Renal cortex interstitium (tissue), 15 donors: Measurements from ENCODE around the gene MVD. TPM values are rescaled to one million over a fixed set of nuclear protein-coding genes. Genes with fewer than 3 reads are reported as not detected.

Source experiments
- DNase-seq, 11 donors: peaks; one replicate each; pipeline ENCODE4 v3.0.0-alpha.2; 2013; ENCODE audit warnings: low read depth in 9 of 11, low spot score in 4 of 11; ENCODE audit errors: extremely low read depth in 1 of 11
- long read RNA-seq, 16 experiments: transcript quantifications; one replicate each; lab custom pipeline, GENCODE V29; 2026
- polyA plus RNA-seq, 3 donors: library from polyadenylated mRNA; unstranded; fragments of 120-200 nt; gene quantifications; one replicate each; pipeline ENCODE4 v1.2.1, GENCODE V29; 2013; ENCODE audit not compliant: insufficient read length in 3 of 3

The MVD gene, protein sequence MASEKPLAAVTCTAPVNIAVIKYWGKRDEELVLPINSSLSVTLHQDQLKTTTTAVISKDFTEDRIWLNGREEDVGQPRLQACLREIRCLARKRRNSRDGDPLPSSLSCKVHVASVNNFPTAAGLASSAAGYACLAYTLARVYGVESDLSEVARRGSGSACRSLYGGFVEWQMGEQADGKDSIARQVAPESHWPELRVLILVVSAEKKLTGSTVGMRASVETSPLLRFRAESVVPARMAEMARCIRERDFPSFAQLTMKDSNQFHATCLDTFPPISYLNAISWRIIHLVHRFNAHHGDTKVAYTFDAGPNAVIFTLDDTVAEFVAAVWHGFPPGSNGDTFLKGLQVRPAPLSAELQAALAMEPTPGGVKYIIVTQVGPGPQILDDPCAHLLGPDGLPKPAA
- 10 to 100 TPM; 27.9 to 43.7 (median 39.8) TPM for polyA plus RNA-seq
- long read RNA-seq, donor 1, transcript MVD-201 (10 exons, 1,823 nt): major isoform, 5 of 6 reads
- long read RNA-seq, donor 1, partial matches to known transcripts: 0 of 6 reads
- long read RNA-seq, donor 1, other reads (novel, unspliced or antisense): 0 of 6 reads
- long read RNA-seq, donor 2, transcript MVD-201 (10 exons, 1,823 nt): major isoform, 7 of 18 reads
- long read RNA-seq, donor 2, partial matches to known transcripts: 6 of 18 reads
- long read RNA-seq, donor 2, other reads (novel, unspliced or antisense): 0 of 18 reads
- long read RNA-seq, donor 3, transcript MVD-201 (10 exons, 1,823 nt): major isoform, 7 of 16 reads
- long read RNA-seq, donor 3, partial matches to known transcripts: 6 of 16 reads
- long read RNA-seq, donor 3, other reads (novel, unspliced or antisense): 0 of 16 reads
- long read RNA-seq, donor 4, transcript MVD-201 (10 exons, 1,823 nt): major isoform, 6 of 7 reads
- long read RNA-seq, donor 4, partial matches to known transcripts: 0 of 7 reads
- long read RNA-seq, donor 4, other reads (novel, unspliced or antisense): 0 of 7 reads
- long read RNA-seq, donor 5: 0 reads
- long read RNA-seq, donor 6, transcript MVD-201 (10 exons, 1,823 nt): major isoform, 5 of 9 reads
- long read RNA-seq, donor 6, partial matches to known transcripts: 0 of 9 reads
- long read RNA-seq, donor 6, other reads (novel, unspliced or antisense): 0 of 9 reads
- long read RNA-seq, donor 7, transcript MVD-201 (10 exons, 1,823 nt): major isoform, 9 of 11 reads
- long read RNA-seq, donor 7, partial matches to known transcripts: 0 of 11 reads
- long read RNA-seq, donor 7, other reads (novel, unspliced or antisense): 0 of 11 reads
- long read RNA-seq, donor 8: 0 reads
- long read RNA-seq, donor 9, transcript MVD-201 (10 exons, 1,823 nt): major isoform, 7 of 10 reads
- long read RNA-seq, donor 9, partial matches to known transcripts: 0 of 10 reads
- long read RNA-seq, donor 9, other reads (novel, unspliced or antisense): 0 of 10 reads
- long read RNA-seq, donor 10, transcript MVD-201 (10 exons, 1,823 nt): major isoform, 6 of 12 reads
- long read RNA-seq, donor 10, partial matches to known transcripts: 0 of 12 reads
- long read RNA-seq, donor 10, other reads (novel, unspliced or antisense): 0 of 12 reads
- long read RNA-seq, donor 11, partial matches to known transcripts: 0 of 8 reads
- long read RNA-seq, donor 11, other reads (novel, unspliced or antisense): 0 of 8 reads
- long read RNA-seq, donor 12, partial matches to known transcripts: 0 of 5 reads
- long read RNA-seq, donor 12, other reads (novel, unspliced or antisense): 0 of 5 reads
- long read RNA-seq, donor 13: 0 reads
- long read RNA-seq, donor 14, transcript MVD-201 (10 exons, 1,823 nt): major isoform, 8 of 9 reads
- long read RNA-seq, donor 14, partial matches to known transcripts: 0 of 9 reads
- long read RNA-seq, donor 14, other reads (novel, unspliced or antisense): 0 of 9 reads
- long read RNA-seq, donor 15, partial matches to known transcripts: 0 of 4 reads
- long read RNA-seq, donor 15, other reads (novel, unspliced or antisense): 0 of 4 reads
- long read RNA-seq, donor 16, transcript MVD-201 (10 exons, 1,823 nt): major isoform, 21 of 41 reads
- long read RNA-seq, donor 16, partial matches to known transcripts: 13 of 41 reads
- long read RNA-seq, donor 16, other reads (novel, unspliced or antisense): 0 of 41 reads

DNA sequence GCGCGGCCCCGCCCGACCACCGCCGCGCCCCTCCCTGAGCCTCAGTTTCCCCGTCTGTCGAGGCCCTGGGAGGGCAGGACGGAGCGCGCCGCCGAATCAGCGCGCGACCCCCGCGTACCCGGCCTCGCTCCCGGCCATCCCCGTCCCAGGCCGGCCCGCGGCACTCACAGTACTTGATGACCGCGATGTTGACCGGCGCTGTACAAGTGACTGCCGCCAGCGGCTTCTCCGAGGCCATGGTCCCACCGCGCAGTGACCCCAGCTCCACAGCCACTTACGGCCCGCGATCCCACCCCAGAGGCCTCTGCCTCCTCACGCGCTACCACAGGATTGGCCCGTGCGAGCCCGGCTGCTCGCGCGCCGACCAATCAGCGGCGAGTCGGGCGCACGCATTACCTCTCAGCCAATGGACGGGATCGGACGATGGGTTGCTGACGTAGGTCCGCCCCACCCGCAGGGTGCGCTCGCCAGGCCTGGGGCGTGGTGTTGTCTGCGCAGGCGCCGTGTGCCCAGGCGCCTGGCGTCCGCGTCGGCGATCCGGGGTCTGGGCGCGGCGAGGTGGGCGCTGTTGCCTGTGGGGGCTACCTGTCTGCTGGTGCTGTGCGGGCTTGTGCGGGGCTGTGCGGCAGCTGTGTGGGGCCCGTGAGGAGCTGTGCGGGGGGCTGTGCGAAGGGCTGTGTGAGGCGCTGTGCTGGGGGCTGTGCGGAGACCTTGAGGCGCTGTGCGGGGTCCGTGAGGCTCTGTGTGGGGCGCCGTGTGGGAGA is at the start of gene MVD:
MVD (minus strand) TSS at position 249 of the 764 bp plus-strand sequence; CDS start at position 238, 11 bp downstream.
- peak; percentile 90 to 97 (median 96) for DNase-seq

DNA sequence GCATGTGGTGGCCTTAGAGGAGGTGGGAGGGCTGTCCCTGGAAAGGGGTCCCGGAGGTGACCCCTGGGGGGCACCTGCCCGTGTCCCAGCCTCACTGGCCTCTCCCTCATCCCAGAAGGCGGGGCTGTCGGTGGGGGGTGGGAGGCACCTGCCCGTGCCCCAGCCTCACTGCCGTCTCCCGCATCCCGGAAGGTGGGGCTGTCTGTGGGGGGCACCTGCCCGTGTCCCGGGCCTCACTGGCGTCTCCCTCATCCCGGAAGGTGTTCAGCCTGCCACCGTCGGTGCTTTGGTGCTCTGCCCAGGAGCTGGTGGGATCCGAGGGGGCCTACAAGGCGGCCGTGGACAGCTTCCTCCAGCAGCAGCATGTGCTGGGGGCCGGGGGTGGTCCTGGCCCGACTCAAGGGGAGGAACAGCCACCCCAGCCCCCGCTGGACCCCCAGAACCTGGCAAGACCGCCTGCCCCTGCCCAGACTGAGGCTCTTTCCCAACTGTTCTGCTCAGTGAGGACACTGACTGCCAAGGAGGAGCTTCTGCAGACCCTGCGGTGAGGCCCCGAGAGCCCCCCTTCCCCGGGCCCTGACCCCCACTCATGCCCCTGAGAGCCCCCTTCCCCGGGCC is 49.6 kb upstream of the MVD start:
- no peak for DNase-seq

GRCh38 chr16:88711750-88712340 is 49.0 kb upstream of the MVD start:
- DNase-seq: no peak

DNA sequence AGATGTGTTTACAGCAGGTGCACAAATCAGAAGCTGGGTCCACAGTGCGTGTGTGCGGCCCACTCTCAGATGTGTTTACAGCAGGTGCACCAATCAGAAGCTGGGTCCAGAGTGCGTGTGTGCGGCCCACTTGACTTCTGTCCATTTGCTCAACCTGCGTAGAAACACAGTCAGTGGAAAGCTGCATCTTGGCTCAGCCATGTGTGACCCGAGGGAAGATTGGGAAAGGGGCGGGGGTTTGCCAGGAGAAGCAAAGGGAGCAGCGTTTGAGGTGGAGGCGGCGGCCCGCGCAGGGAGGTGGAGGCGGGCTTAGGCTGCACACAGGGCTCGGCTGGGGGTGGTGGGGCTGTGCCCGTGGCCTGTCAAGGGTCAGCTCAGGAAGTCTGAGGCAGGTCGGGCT is 47.7 kb upstream of the MVD start:
- no peak for DNase-seq

DNA sequence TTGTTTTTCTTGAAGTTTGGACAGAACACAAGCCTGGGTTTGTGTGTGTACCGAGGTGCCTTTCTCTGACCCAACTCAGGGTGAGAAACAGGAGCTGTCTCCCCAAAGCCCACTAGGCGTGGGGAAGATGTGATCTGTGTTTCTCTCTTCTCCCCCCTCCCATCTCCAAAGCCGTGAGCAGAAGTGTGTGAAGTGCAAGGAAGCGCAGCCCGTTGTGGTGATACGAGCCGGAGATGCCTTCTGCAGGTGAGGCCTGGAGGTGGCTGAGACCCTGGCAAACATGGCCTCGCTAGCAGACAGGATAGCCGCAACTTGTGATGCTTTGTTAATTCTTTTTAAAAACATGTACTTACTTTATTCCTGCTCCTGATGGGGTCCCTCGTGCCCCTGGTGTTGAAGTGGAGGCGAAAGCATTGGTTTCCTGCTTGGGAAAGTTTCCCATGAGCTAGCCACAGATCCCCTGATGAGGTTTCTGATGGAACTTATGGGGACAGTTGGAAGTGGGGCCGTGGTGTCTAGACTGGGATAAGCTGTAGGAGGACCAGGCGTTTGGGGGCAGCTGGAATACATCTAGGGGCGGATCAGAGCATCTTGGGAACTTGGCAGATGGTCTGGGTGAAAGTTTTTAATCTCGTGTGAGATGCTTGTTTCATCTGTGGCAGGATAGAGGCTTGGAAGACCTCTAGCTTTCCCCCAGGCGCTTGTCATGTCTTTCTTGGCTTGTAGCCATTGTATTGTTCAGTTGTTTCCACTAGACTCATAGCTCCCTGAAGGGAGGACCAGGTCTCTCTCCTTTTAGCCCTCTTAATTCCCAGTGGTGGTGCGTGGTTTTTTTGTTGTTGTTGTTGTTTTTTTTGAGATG is 44.3 kb upstream of the MVD start:
- DNase-seq: no peak

DNA sequence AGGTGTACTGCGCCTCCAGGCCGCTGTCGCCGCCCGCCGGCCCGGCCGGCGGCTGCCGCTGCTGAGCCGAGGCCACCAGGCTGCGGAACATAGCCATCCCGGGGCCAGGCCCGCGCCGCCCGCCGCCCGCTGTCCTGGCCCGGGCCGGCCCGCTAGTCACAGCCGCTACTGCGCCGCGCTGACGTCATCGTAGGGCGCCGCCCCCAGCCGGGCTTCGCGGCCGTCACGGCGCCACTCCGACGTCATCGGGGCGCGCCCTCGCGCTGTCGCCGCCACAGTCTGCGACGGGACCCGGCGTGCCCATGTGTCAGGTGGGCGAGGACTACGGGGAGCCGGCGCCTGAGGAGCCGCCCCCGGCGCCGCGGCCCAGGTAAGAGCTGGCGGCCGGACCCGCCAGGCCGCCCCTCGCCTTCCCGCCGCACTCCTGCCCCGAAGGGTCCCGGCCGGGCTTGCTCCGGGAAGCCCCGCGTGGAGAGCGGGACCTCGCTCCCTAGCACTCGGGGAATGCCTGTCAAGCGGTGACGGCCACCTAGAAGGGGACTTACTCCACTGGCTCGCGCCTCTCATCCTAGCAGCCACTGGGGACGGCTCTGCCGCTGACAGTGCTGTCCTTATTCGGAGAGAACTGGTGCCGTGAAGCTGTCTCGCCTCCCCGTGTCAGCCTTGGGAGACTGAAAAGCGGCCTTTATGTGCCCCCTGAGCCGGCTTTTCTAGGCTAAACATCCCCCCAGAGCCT is 43.5 kb upstream of the MVD start, which contains the start of the genes CTU2 and RNF166:
CTU2 (plus strand) TSS at position 275 of the 736 bp plus-strand sequence; CDS start at position 303, 28 bp downstream.
RNF166 (minus strand) TSS at position 180 of the 736 bp plus-strand sequence; CDS start at position 97, 83 bp downstream.
- peak; percentile 71 to 90 (median 83) for DNase-seq

- DNase-seq: no peak
Observed at GRCh38 chr16:88705801-88706228, 42.9 kb upstream of the MVD start.

DNA sequence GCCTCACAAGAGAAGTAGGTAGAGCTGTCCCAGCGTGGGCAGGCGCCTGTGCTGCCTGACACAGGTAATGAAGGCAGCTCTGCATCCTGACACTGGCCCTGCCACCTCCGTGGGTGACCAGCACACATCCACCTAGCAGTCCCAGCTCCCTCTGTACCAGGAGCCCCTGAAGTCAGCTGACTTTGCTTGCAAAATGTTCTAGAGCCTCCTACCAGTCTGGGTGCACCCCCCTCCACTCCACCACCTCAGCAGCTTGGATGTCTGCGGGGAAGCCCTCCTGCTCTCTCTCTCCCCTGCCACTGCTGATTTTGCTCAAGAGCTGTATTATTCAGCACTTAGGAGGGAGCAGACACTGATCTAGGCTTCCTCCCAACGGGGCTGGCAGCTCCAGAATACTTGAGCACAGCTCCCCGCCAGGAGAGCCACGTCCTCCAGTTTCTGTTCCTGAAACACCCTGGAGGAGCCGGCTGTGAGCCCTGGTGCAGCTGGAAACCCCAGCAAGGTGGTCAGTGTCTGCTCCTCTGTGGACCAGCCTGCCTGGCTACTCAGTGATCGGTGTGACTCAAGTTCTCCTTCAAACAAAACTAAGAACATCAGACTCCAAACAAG is 42.3 kb upstream of the MVD start:
- no peak for DNase-seq

- no peak for DNase-seq
Observed at GRCh38 chr16:88703486-88704309, 40.8 kb upstream of the MVD start.

DNA sequence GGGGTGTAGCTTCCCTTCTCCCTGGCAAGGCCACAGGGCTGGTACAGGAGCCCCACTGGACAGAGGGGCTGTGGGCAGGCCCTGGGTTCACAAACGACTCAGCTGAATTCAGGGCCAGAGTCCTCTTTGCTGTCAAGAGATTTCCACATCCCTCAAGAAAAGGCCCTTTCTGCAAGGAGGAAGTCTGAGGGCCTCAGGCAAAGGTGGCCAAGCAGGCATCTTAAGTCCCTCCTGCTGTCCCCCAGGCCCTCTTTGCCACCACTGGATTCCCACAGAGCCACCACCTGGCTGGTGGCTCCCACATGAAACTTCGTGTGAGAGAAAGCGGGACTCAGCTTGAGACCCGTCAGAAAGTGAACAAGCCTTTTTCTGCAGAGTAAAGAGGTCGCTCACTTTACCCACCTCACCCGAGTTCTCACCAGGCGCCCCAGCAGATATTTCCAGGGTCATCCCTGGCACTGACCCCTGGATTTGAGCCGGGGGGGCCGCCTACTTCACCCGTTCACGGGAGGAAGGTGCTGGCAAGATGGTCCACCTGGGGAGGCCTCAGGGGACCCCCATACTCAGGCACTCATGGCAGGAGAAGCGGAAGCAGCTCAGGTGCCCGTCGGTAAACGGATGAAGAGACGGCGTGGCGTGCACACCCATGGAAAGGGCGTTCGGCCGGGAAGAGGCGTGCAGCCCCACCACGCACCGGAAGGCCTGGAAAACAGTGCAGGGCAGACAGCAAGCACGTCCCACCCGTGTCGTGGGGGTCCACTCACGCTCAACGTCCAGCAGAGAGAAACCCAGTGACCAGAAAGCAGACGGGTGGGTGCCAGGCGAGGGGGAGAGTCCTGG is 39.7 kb upstream of the MVD start:
- DNase-seq: no peak

DNA sequence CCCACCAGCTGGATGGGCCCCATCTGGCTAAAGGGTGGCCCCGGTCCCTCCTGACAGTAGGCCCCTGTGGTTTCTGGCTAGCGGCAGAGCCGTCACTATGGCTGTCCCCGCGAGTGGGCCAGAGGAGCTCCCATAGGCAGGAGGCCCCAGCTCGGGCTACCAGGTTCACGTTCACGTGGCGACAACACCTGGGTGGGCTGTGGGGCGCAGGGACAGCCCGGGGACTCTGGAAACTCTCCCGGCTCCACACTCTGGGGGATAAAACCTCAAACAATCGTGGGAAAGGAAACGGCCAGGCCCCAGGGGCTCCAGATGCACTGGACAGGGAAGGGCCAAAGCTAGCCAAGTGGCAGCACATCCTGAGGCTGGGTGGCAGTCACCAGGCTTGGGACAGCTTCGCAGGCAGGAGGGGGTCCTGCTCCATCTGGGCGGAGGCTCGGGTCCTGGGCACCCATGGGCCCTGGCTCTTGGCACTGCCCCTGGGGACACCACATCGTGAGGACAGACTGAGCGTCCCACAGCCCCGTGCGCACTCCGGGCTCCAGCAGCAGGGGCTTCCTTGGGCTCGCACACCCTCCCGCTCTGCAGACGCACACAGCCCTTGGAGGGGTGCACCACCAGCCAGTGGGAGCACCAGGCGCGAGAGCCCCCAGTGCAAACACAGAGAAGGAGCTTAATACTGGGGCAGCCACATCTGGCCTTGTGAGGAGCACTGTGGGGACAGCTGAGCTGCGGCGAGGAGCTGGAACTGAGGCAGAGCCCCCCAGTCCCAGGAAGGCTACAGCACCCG is 38.9 kb upstream of the MVD start:
- DNase-seq: no peak
